ENCODE results near the gene AFF1.

Gene AFF1

DNA sequence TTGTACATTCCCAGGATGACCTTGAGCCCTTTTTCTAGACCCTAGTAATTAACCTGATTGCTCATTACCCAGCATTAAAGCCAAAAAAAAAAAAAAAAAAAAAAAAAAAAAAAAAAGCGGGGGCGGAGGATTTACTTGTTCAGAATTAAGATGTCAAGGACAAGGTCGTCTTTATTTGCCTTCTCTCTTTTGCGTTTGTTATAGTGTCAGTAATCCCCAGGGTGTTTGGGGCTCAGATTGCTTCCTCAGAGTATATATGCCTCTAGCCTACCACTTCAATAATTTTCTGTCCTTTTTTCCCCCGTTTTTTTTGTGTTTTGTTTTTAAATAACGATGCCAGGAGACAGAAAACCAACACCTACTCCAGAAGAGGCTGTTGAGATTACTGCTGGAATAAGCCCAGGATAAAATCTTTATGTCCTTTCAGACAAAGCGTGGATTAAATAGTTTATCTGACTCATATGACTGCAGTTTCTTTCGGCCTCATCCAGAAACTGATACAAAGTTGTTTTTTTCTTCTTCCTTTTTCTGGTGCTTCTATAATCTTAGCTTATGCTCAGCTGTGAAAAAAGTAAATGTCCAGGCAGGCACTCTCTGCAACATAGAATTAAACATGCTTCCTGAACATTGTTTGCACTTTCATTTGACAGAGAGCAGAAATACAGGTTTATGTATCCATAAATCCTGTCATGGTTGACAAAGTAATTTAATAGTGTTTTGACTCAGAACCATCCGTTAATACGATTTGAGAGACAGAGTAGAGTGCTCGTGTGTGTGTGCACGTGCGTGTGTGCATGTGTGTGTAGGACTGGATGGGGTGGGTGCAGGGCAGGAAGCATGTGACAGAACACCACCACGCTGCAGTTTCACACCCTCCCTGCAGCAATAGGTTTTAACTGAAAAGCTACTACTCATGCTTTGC, 138.6 kb downstream of the AFF1 start:
- ChIA-PET CTCF (no interaction called here), POLR2A (no interaction called here)
- H3K4me3 ChIP-seq (ENCODE audit: low read depth, low read length): no peak overlapping the region
- no peak for DNase-seq (ENCODE audit: low read depth, low spot score)
- TF ChIP-seq, protein P1, sequence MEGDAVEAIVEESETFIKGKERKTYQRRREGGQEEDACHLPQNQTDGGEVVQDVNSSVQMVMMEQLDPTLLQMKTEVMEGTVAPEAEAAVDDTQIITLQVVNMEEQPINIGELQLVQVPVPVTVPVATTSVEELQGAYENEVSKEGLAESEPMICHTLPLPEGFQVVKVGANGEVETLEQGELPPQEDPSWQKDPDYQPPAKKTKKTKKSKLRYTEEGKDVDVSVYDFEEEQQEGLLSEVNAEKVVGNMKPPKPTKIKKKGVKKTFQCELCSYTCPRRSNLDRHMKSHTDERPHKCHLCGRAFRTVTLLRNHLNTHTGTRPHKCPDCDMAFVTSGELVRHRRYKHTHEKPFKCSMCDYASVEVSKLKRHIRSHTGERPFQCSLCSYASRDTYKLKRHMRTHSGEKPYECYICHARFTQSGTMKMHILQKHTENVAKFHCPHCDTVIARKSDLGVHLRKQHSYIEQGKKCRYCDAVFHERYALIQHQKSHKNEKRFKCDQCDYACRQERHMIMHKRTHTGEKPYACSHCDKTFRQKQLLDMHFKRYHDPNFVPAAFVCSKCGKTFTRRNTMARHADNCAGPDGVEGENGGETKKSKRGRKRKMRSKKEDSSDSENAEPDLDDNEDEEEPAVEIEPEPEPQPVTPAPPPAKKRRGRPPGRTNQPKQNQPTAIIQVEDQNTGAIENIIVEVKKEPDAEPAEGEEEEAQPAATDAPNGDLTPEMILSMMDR (IDR thresholded peaks at IDR 0.05; ENCODE audit: insufficient read depth, low read length, missing control alignments): no peak

DNA sequence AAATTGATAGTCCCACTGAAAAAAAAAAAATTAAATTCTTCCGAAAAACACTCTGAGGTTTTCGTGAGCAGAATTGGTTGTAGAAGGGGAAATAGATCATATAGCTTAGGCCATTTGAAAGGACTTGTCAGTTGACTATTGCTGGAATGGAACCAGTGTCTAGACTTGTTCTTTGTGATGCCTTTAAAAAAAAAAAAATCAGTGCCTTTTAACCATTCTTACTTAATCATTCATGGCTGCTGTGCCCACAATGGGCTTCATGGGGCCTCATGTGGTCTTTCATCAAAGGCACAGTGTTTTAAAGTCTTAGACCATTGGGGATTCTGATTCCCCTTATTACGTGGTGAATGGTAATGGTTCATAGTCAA, 139.3 kb downstream of the AFF1 start:
- TF ChIP-seq, protein P1 (IDR thresholded peaks at IDR 0.05; ENCODE audit: insufficient read depth, low read length, missing control alignments): no peak
- POLR2A ChIA-PET: no interaction called here
- no peak overlapping the region for H3K4me3 ChIP-seq (ENCODE audit: low read depth, low read length)
- no peak for DNase-seq (ENCODE audit: low read depth, low spot score)
- CTCF ChIA-PET: no interaction called here

DNA sequence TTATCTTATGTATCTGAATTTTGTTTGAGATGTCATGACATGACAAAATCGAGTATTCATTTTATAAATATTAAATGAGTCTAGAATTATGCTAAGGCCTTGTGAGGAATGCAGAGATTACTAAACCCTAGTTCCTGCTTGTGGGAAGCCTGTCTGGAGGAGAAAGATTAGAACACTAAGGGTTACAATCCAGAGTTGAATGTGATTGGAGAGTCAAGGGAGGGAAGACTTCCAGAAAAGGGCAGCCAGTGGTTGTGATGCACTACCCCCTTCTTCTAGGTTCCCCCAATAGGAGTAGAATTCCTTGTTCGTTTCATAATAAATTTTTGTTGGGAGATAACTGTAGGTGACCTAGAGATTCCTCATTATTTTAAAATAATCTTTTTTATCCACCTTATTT, 141.1 kb downstream of the AFF1 start:
- ChIA-PET CTCF (no interaction called here), POLR2A (no interaction called here)
- TF ChIP-seq, protein P1 (IDR thresholded peaks at IDR 0.05; ENCODE audit: insufficient read depth, low read length, missing control alignments): no peak
- no peak overlapping the region for H3K4me3 ChIP-seq (ENCODE audit: low read depth, low read length)
- DNase-seq (ENCODE audit: low read depth, low spot score): no peak

DNA sequence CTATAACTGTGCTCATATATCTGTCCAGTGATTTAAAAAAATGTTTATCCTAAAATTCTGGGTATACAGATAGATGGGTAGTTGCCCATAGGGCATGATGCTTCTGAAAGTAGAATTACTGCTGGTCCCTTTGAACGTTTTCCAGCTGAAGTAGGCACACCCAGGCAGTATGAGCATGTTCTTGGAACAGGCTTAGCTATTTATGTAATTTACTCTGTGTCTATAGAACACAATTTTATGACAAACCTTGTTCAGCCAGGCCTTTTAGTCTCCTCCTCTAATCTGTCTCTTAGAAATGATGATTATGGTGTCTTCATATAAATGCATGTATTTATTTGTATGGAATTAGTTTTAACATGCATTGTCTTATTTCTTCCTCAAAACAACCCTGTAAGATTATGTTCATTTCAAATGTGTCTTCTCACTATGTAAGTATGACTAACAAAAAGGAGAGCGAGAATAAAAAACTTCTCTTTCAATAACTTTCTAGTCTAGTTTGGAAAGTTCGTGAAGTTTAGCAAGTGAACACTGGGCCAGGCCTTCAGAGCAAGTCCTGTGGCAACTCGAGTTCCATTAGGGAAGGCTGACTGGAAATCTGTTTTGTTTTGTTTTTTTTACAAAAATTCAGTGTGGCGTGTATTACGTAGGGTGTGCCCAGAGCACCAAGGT, 142.0 kb downstream of the AFF1 start:
- H3K4me3 ChIP-seq (ENCODE audit: low read depth, low read length): no peak overlapping the region
- POLR2A ChIA-PET: interaction anchor here (0.7 kb wide), 1 partner anchor 158 kb away, joined by 3 read pairs; no protein-coding TSS in a partner anchor
- DNase-seq (ENCODE audit: low read depth, low spot score): no peak
- TF ChIP-seq, protein P1 (IDR thresholded peaks at IDR 0.05; ENCODE audit: insufficient read depth, low read length, missing control alignments): no peak
- CTCF ChIA-PET: interaction anchor here (1.0 kb wide), 1 partner anchor 17 kb away, joined by 3 read pairs; no protein-coding TSS in a partner anchor

DNA sequence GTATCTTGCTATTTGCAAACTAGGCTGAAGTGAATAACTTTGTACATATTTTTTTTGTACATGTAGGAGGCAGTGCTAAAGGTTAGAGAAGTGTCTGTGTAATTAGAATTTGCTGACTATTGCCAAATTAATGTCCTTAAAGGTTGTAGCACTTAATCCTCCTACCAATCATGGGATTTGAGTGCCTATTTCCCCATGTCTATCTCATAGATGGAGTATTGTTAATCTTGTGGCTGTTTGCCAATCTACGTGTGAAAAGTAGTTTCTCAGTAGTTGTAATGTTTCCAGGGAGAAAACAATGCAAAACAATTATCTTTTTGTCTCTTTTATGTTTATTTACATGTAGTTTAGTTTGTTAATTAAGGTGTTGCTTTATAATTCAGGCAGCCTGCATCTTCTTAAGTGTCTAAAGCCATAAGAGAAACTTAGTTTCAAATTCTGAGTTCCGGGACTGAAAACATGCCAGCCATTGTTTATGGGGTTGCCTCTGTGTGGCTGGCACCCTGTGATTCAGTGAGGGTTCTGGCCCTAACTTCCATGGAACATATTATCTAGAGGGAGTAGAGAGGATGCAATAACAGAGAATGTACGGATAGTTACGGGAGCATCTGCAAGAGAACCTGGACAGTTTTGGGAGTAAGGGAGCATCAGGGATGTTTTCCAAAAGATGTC, 143.2 kb downstream of the AFF1 start:
- H3K4me3 ChIP-seq (ENCODE audit: low read depth, low read length): no peak overlapping the region
- TF ChIP-seq, protein P1 (IDR thresholded peaks at IDR 0.05; ENCODE audit: insufficient read depth, low read length, missing control alignments): no peak
- POLR2A ChIA-PET: no interaction called here
- DNase-seq (ENCODE audit: low read depth, low spot score): no peak
- CTCF ChIA-PET: interaction anchor here (0.7 to 2.2 kb wide), 4 partner anchors 11 to 158 kb away, joined by 3 to 20 read pairs (median 5); no protein-coding TSS in a partner anchor
